Activated naive CD4-positive, alpha-beta T cell treated with anti-CD3 and anti-CD28 coated beads for 36 hours (primary cell): ENCODE data around the gene FRAT1. TPM values are rescaled to one million over a fixed set of nuclear protein-coding genes. Genes with fewer than 3 reads are reported as not detected.
"Not testable (repeated sequence)": the region's sequence is repeated elsewhere in the genome, so short reads cannot be mapped to it uniquely, and the experiment has no call there.

Experiments used
- CTCF ChIA-PET: fragments of 350-600 bp; sonication (Branson Sonifier 250); formaldehyde crosslinking; loops from one replicate; lab custom pipeline; 2021; ENCODE audit warnings: antibody characterized with exemption; lab: Charles Lee
- DNase-seq: peaks from one replicate; pipeline ENCODE4 v3.0.0-alpha.2; 2020
- H3K27ac Mint-ChIP-seq: one replicate; pipeline ENCODE4 v1.8.0; 2021; ENCODE audit warnings: mild to moderate bottlenecking, mixed read lengths
- H3K27me3 Mint-ChIP-seq: one replicate; pipeline ENCODE4 v1.8.0; 2021; ENCODE audit warnings: low read depth, mixed read lengths
- H3K36me3 Mint-ChIP-seq: one replicate; pipeline ENCODE4 v1.8.0; 2021; ENCODE audit warnings: low read depth, mixed read lengths
- H3K4me1 Mint-ChIP-seq: one replicate; pipeline ENCODE4 v1.8.0; 2021; ENCODE audit warnings: low read depth, mixed read lengths
- H3K4me3 Mint-ChIP-seq: one replicate; pipeline ENCODE4 v1.8.0; 2021; ENCODE audit warnings: mild to moderate bottlenecking, moderate library complexity, mixed read lengths
- H3K9me3 Mint-ChIP-seq: one replicate; pipeline ENCODE4 v1.8.0; 2021; ENCODE audit warnings: mixed read lengths
- intact Hi-C: fragments of 100-400 bp; cut with micrococcal nuclease; formaldehyde crosslinking; loops from one replicate; pipeline ENCODE4 v1.15.1; 2023
- total RNA-seq, 2 experiments: library from RNA; stranded (reverse); gene quantifications; one replicate each; pipeline ENCODE4 v1.2.3, GENCODE V29; 2021

FRAT1 gene, protein sequence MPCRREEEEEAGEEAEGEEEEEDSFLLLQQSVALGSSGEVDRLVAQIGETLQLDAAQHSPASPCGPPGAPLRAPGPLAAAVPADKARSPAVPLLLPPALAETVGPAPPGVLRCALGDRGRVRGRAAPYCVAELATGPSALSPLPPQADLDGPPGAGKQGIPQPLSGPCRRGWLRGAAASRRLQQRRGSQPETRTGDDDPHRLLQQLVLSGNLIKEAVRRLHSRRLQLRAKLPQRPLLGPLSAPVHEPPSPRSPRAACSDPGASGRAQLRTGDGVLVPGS
- 1 to 10 TPM; 2.3 to 3.0 TPM for total RNA-seq

DNA sequence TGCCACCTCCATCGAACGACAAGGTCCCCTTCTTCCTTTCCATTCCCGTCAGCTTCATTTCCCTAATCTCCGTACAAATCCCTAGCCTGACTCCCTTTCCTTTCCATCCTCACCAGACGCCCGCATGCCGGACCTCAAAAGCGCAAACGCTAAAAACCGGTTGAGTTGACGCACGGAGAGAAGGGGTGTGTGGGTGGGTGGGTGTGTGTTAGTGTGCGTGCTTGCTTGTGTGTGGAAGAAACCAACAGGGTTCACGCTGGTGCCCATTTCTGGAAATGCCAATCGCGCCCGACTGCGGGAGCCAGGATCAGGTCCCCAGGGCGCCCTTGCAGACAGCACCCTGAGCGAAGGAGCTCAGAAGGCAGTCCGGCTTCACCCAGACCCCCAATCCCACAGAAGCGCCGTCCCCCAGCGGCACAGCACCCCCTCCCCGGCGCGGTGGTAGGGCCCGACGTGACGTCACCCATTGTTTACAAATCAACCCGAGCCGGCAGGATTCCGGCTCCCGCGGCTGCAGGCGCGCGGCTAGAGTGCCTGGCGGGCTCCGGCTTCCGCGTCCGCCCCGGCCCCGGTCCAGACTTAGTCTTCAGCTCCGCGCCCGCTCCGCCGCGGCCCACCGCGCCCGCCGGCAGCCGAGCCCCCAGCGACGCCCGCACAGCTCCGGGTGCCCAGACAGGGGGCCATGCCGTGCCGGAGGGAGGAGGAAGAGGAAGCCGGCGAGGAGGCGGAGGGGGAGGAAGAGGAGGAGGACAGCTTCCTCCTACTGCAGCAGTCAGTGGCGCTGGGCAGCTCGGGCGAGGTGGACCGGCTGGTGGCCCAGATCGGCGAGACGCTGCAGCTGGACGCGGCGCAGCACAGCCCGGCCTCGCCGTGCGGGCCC, at the start of gene FRAT1:
FRAT1 (plus strand) TSS at position 500 of the 880 bp plus-strand sequence; CDS start at position 683, 183 bp downstream.
- peak; percentile 89 for DNase-seq
- H3K4me3 Mint-ChIP-seq, result peak within 1 kb of the TSS; percentile 87
- intact Hi-C loops, result loop anchor here (1.0 kb wide), 1 partner anchor 27 kb away; the partner anchor contains the start of gene ARHGAP19
- H3K27me3 Mint-ChIP-seq, result no peaks in the 10 kb centered on the region
- H3K27ac Mint-ChIP-seq, result peak within 1 kb of the TSS; percentile 95
- CTCF ChIA-PET, result interaction anchor here (0.5 to 2.5 kb wide), 5 partner anchors 12 to 109 kb away, joined by 3 to 14 read pairs (median 11); partner anchors contain the start of gene FRAT2
- H3K9me3 Mint-ChIP-seq, result no peaks in the 10 kb centered on the region
- no peaks in the 10 kb centered on the region for H3K36me3 Mint-ChIP-seq
- H3K4me1 Mint-ChIP-seq, result peaks cover 23% of the 10 kb centered on the region

DNA sequence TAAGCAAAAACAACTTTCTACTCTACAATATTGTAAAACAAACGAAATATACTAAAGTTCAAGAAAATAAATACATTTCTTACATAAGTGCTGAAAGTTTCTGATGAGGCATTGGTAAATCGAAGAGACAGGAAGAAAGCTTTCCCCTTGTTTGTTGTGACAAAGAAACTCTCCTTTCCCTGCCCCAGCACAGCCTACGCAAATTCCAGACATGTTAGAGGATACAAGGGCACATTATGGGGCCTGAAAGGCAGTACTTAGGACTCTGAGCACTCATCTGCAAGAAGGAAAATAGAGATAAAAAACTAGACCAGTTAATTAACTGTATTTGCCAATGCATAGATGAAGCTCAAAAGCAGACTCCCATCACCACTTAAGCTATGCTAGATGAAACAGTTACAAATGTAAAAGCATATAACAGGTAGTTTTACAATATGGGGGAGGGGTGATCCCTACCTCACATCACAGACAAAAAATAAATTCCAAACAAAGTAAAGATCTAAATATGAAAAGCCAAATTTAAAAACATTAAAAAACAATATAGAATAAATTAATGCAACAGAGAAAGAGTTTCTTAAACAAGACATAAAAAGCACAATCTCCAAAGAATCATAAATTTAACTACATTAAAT, 48.4 kb upstream of the FRAT1 start:
- DNase-seq, result no peak
- intact Hi-C loops, result no loop called here
- Mint-ChIP-seq H3K9me3 (no peaks in the 10 kb centered on the region), H3K27ac (no peak overlapping the region), H3K4me1 (peaks cover 4% of the 10 kb centered on the region), H3K4me3 (no peak overlapping the region), H3K27me3 (no peaks in the 10 kb centered on the region), H3K36me3 (peaks cover 5% of the 10 kb centered on the region)
- CTCF ChIA-PET, result interaction anchor here (1.6 kb wide), 1 partner anchor 9 kb away, joined by 16 read pairs; no protein-coding TSS in a partner anchor

DNA sequence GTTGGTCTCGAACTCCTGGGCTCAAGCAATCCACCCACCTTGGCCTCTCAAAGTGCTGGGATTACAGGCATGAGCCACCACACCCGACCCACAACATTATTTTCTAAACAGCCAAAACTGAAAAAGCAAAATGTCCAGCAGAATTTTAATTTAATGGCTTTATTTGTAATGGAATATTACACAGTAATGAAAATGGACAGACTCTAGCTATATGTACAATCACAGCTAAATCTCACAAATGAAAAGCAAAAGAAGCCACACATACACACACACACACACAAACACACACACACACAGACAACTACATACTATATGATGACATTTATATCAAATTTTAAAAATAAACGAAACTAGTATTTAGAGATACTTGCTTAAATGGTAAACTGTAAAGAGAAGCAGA, 45.4 kb upstream of the FRAT1 start:
- DNase-seq, result no peak
- CTCF ChIA-PET, result interaction anchor here (1.3 to 1.7 kb wide), 2 partner anchors 9 to 59 kb away, joined by 4 to 5 read pairs; no protein-coding TSS in a partner anchor
- Mint-ChIP-seq H3K9me3 (no peaks in the 10 kb centered on the region), H3K4me1 (peaks cover 2% of the 10 kb centered on the region), H3K4me3 (no peak overlapping the region), H3K36me3 (no peaks in the 10 kb centered on the region), H3K27me3 (no peaks in the 10 kb centered on the region), H3K27ac (no peak overlapping the region)
- intact Hi-C loops, result no loop called here

DNA sequence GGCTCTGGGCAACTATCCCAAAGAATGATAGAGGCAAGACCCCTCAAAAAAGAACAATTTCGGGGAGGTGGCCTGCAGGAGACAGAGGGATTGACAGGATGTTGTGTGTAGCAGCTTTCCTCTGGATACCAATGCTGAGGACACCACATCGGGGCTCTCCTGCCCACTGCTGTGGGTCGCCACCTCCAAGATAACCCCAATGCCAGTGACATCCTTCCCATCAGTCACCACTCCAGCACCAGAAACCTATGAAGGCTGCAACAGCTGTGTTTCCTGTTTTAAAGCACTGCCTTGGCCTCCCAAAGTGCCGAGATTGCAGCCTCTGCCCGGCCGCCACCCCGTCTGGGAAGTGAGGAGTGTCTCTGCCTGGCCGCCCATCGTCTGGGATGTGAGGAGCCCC, 44.2 kb upstream of the FRAT1 start:
- DNase-seq, result no peak
- Mint-ChIP-seq H3K4me1 (peaks cover 4% of the 10 kb centered on the region), H3K27me3 (no peaks in the 10 kb centered on the region), H3K9me3 (no peaks in the 10 kb centered on the region), H3K36me3 (no peaks in the 10 kb centered on the region), H3K27ac (no peak overlapping the region), H3K4me3 (no peak overlapping the region)
- intact Hi-C loops, result no loop called here
- CTCF ChIA-PET, result interaction anchor here (0.6 to 1.7 kb wide), 2 partner anchors 58 to 249 kb away, joined by 3 to 5 read pairs; no protein-coding TSS in a partner anchor

DNA sequence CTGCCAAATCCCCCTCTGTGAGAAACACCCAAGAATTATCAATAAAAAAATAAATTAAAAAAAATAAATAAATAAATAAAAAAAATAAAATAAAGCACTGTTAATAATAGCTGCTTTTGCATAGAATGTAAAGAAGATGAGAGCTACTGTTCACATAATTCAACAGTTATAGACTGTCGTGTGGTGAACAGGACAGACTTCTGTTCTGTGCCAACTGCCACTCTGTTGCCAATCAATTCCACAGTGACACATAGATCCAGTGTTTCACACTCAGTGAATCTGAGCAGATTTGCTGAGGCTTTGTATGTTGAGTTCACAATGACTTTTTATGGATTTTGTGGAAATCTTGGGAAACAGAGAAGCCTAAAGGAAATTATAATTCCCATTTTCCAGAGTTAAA, 41.5 kb upstream of the FRAT1 start:
- Mint-ChIP-seq H3K4me3 (no peak overlapping the region), H3K27ac (no peak overlapping the region), H3K36me3 (no peaks in the 10 kb centered on the region), H3K27me3 (no peaks in the 10 kb centered on the region), H3K9me3 (no peaks in the 10 kb centered on the region), H3K4me1 (peaks cover 12% of the 10 kb centered on the region)
- DNase-seq, result no peak
- CTCF ChIA-PET, result interaction anchor here (1.0 to 5.2 kb wide), 6 partner anchors 11 to 81 kb away, joined by 3 to 39 read pairs (median 10); partner anchors contain the start of genes FRAT1 and FRAT2
- intact Hi-C loops, result no loop called here

DNA sequence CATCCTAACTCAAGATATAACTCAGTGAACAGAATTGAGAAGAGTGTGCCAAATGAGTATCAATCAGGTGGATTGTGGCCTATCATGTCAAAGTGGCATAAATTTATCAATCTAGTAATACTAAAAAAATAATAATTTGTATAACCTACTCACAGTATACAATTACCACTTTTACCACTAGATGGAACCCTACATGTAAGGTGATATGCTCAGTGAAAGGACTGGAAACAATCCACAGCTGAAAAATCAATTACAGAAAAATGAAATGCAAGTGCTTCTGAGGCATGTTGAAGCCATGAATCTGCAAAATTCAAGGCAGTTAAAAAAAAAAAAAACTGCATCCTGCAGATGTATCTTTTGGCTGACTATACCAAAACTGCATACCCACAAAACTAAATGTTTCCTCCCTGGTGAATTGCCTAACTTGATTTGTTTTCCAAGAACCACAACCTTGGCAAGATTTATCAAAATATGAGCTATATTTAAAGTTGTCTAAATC, 40.5 kb upstream of the FRAT1 start:
- Mint-ChIP-seq H3K4me1 (peaks cover 12% of the 10 kb centered on the region), H3K27me3 (no peaks in the 10 kb centered on the region), H3K27ac (no peak overlapping the region), H3K4me3 (no peak overlapping the region), H3K36me3 (no peaks in the 10 kb centered on the region), H3K9me3 (no peaks in the 10 kb centered on the region)
- intact Hi-C loops, result loop anchor here (2.0 kb wide), 3 partner anchors 42 to 76 kb away; no protein-coding TSS in a partner anchor
- DNase-seq, result no peak
- CTCF ChIA-PET, result interaction anchor here (0.6 to 5.2 kb wide), 29 partner anchors 8 to 479 kb away, joined by 3 to 39 read pairs (median 4); partner anchors contain the start of genes FRAT1, FRAT2 and RRP12

DNA sequence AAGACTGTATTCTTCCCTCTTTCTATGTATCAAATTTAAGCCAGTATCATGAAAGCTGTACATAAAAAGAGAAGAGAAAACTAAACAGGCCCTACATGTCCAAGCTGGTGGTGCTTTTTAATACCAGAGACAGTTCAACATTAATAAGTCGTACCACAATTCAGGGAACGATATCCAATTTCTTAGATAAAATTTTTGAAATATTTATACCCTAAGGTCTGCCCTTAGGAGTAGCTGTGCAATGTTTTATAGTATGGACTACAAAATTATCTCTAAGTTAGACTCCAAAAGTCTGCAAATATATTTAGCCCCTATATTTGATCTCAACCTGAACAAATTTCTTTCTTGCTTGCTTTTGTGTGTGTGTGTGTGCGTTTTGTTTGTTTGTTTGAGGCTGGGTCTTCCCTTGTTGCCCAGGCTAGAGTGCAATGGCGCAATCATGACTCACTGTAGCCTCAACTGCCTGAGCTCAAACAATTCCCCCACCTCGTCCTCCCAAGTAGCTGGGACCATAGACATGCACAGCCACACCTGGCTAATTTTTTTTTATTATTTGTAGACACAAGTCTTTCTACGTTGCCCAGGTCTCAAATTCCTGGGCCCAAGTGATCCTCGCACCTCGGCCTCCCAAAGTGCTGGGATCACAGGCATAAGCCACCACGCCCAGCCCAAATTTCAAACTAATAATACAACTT, 39.8 kb upstream of the FRAT1 start:
- no peak overlapping the region for H3K4me3 Mint-ChIP-seq
- no peak for DNase-seq
- H3K27me3 Mint-ChIP-seq, result no peaks in the 10 kb centered on the region
- peaks cover 12% of the 10 kb centered on the region for H3K4me1 Mint-ChIP-seq
- no peaks in the 10 kb centered on the region for H3K36me3 Mint-ChIP-seq
- H3K9me3 Mint-ChIP-seq, result no peaks in the 10 kb centered on the region
- CTCF ChIA-PET, result interaction anchor here (0.6 to 5.2 kb wide), 29 partner anchors 9 to 478 kb away, joined by 3 to 39 read pairs (median 4); partner anchors contain the start of genes FRAT1, FRAT2 and RRP12
- H3K27ac Mint-ChIP-seq, result no peak overlapping the region
- intact Hi-C loops, result loop anchor here (2.0 kb wide), 3 partner anchors 42 to 76 kb away; no protein-coding TSS in a partner anchor

DNA sequence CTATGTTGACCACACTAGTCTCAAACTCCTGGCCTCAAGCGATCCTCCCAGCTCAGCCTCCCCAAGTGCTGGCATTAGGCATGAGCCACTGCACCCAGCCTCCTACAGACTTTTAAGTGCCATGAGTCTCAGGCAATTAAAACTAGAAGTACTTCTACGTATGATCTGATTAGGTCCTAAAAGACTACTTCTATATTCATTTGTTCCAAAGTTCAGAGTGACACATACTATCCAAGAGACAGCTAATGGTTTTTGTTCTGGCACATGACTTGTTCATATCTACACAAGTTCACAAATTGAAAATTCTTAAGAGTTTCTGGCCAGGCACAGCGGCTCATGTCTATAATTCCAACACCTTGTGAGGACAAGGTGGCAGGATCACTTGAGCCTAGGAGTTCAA, 38.3 kb upstream of the FRAT1 start:
- CTCF ChIA-PET, result interaction anchor here (0.5 to 5.2 kb wide), 2 partner anchors 52 to 183 kb away, joined by 4 to 39 read pairs; partner anchors contain the start of gene FRAT2
- DNase-seq, result no peak

DNA sequence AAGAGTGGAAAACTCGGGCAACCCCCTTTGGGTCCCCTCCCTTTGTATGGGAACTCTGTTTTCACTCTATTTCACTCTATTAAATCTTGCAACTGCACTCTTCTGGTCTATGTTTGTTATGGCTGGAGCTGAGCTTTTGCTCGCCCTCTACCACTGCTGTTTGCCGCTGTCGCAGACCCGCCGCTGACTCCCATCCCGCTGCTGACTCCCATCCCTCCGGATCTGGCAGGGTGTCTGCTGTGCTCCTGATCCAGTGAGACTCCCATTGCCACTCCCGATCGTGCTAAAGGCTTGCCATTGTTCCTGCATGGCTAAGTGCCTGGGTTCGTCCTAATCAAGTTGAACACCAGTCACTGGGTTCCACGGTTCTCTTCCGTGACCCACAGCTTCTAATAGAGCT, 29.0 kb upstream of the FRAT1 start:
- intact Hi-C loops, result loop anchor here (5.0 kb wide), 1 partner anchor 842 kb away; the partner anchor contains the start of gene R3HCC1L
- not testable (repeated sequence) for H3K4me3 Mint-ChIP-seq, H3K27ac Mint-ChIP-seq, H3K9me3 Mint-ChIP-seq, H3K27me3 Mint-ChIP-seq, DNase-seq
- CTCF ChIA-PET, result interaction anchor here (0.5 to 2.0 kb wide), 2 partner anchors 11 to 50 kb away, joined by 3 to 8 read pairs; no protein-coding TSS in a partner anchor
- H3K4me1 Mint-ChIP-seq, result peaks cover 23% of the 10 kb centered on the region
- peaks cover 12% of the 10 kb centered on the region for H3K36me3 Mint-ChIP-seq

More for the DNA sequence above, 38.3 kb upstream of the FRAT1 start:
- intact Hi-C loops, result no loop called here
- H3K4me3 Mint-ChIP-seq, result no peak overlapping the region
- H3K36me3 Mint-ChIP-seq, result no peaks in the 10 kb centered on the region
- no peaks in the 10 kb centered on the region for H3K27me3 Mint-ChIP-seq
- peaks cover 12% of the 10 kb centered on the region for H3K4me1 Mint-ChIP-seq
- H3K27ac Mint-ChIP-seq, result no peak overlapping the region
- H3K9me3 Mint-ChIP-seq, result no peaks in the 10 kb centered on the region

DNA sequence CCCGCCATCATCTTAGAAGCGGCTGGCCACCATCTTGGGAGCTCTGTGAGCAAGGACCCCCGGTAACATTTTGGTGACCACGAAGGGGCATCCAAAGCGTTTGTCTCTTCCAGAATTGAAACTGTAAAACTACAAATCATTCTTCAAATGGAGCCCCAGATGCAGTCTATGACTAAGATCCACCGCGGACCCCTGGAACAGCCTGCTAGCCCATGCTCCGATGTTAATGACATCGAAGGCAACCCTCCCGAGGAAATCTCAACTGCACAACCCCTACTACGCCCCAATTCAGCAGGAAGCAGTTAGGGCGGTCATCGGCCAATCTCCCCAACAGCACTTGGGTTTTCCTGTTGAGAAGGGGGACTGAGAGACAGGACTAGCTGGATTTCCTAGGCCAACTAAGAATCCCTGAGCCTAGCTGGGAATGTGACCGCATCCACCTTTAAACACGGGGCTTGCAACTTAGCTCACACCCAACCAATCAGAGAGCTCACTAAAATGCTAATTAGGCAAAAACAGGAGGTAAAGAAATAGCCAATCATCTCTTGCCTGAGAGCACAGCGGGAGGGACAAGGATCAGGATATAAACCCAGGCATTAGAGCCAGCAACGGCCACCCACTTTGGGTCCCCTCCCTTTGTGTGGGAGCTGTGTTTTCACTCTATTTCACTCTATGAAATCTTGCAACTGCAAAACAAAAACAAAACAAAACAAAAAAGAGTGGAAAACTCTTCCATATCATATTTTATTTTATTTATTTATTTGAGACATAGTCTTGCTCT, 28.3 kb upstream of the FRAT1 start:
- intact Hi-C loops, result loop anchor here (5.0 kb wide), 1 partner anchor 842 kb away; the partner anchor contains the start of gene R3HCC1L
- not testable (repeated sequence) for H3K27me3 Mint-ChIP-seq, DNase-seq, H3K27ac Mint-ChIP-seq, H3K9me3 Mint-ChIP-seq
- Mint-ChIP-seq H3K36me3 (peaks cover 12% of the 10 kb centered on the region), H3K4me1 (peaks cover 23% of the 10 kb centered on the region), H3K4me3 (peak overlapping the region; percentile 29)
- CTCF ChIA-PET, result interaction anchor here (0.6 to 2.0 kb wide), 2 partner anchors 12 to 140 kb away, joined by 3 to 8 read pairs; no protein-coding TSS in a partner anchor
